Adrenal gland (tissue), 5 donors: Measurements from ENCODE around the gene WDR17.

Source experiments
- CTCF ChIP-seq, 6 experiments: fragments of 450-650 bp in 4 of 6; fragments of 200-600 bp in 2 of 6; sonication (generic) in 1 of 6; IDR thresholded peaks; 1 replicate in 5 of 6; 2 replicates in 1 of 6; pipeline versions ENCODE4 v1.5.1 to v1.8.0; 2016 to 2021; ENCODE audit warnings: antibody characterized with exemption in 6 of 6, mild to moderate bottlenecking in 2 of 6, moderate library complexity in 1 of 6
- POLR2A ChIP-seq, 2 donors: fragments of 450-650 bp; IDR thresholded peaks; one replicate each; pipeline ENCODE4 v1.6.1; 2017; ENCODE audit warnings: antibody characterized with exemption in 2 of 2, mild to moderate bottlenecking in 2 of 2, moderate library complexity in 1 of 2
- donor health status: DM: no; HTN: no; CAD: no.

DNA sequence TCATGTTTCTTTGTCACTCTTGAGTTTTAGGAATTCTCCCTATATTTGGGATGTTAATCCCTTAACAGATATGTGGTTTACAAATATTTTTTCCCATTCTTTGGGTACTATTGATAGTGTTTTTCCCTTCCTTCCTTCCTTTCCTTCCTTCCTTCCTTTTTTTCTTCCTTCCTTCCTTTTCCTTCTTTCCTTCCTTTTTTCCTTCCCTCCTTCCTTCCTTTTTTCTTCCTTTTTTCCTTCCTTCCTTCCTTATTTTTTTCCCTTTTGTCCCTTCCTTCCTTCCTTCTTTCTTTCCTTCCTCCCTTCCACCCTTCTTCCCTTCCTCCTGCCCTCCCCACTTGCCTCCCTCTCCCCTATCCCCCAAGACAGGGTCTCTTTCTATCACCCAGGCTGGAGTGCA is 42.1 kb downstream of the WDR17 start:
- no peak for TF ChIP-seq CTCF (IDR thresholded peaks at IDR 0.05)
- no peak for TF ChIP-seq POLR2A (IDR thresholded peaks at IDR 0.05)
